Stimulated activated CD8-positive, alpha-beta memory T cell treated with anti-CD3 and anti-CD28 coated beads, Interleukin-12 subunit alpha, Interleukin-12 subunit beta, amount 100 ng/mL, for 24 hours (primary cell): Measurements from ENCODE around the gene BRIX1.

Source experiments
- DNase-seq: peaks from one replicate; pipeline ENCODE4 v3.0.0-alpha.2; 2020; ENCODE audit errors: extremely low read depth

Gene BRIX1, protein sequence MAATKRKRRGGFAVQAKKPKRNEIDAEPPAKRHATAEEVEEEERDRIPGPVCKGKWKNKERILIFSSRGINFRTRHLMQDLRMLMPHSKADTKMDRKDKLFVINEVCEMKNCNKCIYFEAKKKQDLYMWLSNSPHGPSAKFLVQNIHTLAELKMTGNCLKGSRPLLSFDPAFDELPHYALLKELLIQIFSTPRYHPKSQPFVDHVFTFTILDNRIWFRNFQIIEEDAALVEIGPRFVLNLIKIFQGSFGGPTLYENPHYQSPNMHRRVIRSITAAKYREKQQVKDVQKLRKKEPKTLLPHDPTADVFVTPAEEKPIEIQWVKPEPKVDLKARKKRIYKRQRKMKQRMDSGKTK

DNA sequence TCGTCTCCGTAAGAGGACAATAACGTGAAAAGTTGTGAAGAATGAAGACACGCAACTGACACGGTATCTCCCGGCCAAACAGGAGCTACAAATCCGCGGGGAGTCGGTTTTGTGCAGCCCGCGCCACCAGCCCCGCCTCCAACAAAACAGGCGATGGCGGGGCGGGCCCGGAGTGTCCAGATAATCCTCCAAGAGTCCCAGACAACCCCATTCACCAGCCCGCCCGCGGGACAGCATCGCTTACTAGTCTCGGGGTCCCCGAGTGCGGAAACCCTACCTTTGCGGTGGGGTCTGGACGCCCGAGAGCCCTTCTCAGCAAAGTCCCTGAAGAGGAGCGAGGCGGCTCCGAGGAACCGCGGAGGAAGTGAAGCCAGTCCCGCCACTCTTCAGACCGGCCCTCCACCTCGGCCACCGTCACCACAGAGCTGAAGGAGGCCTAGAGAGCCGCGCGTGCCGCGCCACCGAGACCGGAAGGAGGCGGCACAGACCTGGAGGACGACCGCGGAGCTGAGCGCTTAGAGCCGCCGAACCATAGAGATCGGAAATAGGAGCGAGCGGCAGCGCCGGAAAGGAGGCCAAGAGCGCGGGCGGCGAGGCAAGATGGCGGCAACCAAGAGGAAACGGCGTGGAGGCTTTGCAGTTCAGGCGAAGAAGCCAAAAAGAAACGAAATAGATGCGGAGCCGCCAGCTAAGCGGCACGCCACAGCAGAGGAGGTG lies at the start of gene BRIX1, which contains the start of gene RAD1:
Gene BRIX1 (plus strand): TSS at position 573 of the 717 bp plus-strand sequence. CDS start 28 bp downstream, at position 601.
Gene RAD1 (minus strand): TSS at position 366 of the 717 bp plus-strand sequence. CDS start 612 bp downstream, outside the sequence.
- DNase-seq: peak; percentile 87

DNA sequence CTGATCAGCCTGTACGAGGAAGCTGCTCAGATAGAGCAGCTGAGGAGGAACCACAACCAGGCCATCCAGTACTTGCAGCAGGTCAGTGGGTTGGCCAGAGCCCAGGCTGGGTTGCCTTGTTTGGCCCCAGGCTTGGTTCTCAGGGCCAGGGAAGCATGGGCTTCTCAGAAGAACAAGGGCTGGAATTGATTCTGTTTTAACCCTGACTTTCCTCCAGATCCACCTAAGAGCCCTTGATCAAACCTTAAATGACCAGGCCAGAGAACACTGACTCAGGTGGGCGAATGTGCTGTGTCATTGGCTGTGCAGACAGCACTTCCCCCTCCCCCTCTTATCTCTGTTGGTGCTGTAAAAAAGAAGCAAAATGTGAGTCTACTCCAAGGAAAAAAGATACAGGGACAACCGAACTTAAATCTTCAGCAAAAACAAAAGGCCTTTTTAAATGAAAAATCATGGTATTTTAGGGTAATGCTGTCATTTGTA lies 48.5 kb upstream of the BRIX1 start:
- DNase-seq: no peak

DNA sequence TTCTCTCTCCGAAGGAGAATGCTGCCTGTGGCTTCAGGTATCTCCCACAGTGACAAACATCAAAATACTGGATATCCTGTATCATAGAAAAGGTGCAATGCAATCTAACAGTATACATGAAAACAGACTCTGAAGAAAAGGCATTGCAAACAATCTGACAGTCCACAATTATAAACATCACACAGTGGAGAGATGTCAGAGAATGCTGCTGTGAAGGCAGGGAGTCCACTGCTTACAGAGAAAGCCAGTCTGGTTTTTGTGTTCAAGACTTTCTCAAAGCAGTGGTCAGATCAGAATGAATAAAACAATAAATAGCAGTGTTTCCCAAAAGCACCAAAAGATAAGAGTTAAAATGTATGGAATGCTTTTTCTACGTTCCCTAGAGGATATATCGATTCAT lies 47.9 kb upstream of the BRIX1 start:
- DNase-seq: no peak

DNA sequence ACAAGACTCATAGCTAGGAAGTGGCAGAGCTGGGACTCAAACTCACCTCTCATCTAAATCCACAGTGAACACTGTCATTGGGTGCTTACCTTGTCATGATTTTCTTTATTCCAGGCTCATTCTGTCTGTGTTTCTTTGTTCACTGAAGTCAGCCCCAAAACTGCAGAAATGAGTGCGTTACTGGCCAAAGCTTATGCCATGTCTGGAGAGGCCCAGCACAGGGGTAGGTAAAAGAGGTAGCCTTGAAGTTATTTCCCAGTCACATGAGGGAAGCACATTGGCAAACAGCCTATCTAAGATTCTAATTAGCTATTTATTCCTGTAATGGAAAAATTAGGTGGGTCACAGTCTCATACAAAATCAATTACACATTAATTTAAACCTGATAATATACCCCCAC lies 46.7 kb upstream of the BRIX1 start:
- no peak for DNase-seq

DNA sequence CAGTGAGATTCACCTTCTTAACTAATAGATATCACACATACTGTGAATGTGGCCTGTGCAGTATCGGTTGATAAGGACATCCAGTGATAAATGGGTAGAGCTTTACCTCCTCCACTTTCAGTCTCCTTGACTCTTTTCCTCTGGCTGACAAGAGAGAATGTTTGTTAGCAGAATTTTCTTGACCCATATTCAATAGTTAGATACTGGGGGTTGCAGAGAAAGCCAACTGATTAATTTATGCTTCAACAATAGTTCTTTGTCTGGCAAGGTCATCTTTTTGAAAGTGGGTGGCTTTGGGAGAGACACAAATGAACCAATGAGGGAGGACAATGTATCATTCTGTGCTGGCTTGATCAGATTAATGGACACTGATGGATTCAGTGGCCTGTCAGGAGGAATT lies 46.3 kb upstream of the BRIX1 start:
- DNase-seq: no peak

DNA sequence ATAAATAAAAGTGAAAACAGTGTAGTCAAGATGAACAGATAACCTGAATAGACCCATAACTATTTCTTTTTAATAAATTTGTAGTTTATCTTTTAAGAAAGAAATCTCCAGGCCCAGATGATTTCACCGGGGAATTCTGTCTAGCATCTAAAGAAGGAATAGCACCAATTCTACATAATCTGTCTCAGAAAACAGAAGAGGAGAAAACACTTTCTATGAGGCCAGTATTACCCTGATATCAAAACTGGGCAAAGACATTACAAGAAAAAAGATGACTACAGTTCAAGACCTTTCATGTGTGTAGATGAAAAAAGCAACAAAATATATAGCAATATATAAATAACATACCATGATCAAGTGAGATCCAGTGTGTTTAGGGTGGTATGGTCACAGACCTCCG lies 45.1 kb upstream of the BRIX1 start:
- DNase-seq: no peak

DNA sequence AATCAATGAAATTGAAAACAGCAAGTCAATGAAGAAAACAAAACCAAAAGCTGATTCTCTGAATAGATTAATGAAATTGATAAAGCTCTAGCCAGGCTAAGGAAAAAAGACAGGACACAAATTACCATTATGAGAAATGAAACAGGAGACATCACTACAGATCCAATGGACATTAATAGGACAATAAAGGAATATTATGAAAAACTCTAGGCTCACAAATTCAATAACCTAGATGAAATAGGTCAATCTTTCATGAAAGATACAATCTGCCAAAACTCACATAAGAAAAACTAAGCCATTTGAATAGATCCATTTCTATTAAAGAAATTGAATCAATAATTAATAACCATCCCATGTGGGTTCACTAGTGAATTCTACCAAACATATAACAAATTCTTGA lies 39.2 kb upstream of the BRIX1 start:
- DNase-seq: no peak

DNA sequence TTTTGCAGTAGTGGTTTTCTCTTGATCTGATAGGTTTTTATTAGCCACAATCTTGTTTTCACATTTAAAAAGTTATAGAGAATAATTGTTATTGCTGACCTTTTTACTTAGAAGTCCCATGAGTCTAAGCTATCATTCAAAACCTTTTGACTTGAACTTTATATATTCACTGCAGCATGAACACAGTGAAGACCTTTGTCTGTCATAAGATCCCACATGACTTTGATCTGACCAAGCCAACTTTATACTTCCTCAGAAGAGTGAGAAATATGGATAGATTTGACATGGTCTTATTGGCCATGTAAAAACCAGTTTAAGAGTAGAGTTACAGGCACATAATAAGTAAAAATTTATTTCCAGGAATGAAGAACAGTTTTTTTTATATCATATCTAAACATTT lies 34.3 kb upstream of the BRIX1 start:
- no peak for DNase-seq

DNA sequence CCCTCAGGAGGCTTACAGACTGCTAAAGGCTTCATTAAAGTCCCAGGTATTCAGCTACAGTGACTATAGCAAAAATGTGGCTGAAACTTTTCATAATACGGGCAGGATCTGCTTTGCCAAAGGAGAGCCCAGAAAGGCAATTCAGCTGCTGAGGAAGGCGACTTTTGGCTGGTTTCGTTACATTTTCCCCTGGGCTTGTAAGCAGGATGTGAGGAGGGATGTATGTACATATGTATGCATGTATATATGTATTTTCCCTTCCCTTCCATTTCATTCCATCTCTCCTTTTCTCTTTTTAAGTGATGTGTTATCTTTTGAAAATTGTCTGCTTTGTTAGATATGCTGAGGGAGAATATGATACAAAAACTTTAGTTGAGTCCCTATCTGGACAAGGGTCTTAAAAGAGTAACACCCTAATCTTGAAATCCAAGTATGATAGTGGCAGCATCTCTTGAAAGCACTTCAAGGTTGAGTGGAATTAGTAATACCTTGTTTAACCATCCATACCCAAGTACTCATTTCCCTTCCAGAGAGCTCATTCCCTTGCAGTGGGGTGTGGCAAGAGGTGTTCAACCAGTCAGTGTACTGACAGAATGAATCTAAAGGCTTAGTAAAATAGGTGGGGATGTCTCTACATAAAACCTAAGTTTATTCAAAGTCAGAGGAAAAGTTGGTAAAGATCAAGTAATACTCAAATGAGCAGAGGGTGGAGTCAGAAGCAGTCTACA lies 29.0 kb upstream of the BRIX1 start:
- no peak for DNase-seq

DNA sequence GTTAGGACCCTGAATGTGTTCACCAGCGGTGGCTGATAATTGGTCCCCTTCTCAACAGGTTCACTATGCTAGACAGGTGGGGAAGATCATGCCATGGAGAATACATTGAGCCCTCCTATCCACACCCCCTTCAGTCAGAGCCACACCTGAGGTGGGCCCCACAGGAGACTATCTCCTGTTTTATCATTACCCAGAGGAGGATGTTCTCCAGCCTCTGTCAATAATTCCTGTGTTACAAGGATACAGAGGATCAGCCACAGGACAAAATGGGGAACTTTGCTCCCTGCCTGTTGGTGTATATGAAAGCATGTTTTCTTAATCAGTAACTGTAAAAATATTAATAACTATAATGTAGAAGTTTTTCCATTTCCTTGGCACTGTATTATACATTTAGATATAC lies 26.1 kb upstream of the BRIX1 start:
- no peak for DNase-seq

DNA sequence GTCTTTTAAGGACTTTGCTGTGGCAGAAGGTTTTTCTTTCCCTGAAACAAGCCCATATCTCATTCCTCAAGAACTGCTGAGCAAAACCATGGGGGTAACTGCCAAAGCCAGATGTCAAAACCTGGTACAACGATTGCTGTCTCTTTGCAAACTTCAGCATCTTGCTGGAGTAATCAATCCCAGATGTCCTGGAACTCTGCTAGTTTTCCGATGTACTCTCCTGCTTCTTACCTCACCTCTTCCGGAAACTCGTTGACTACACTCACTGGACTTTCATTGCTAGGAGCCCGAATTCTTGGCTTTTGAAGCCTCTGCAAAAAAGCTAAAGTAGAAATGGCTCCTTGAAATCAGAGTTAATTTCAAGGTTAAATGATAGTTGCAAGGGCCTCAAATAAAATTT lies 23.5 kb upstream of the BRIX1 start:
- DNase-seq: no peak

DNA sequence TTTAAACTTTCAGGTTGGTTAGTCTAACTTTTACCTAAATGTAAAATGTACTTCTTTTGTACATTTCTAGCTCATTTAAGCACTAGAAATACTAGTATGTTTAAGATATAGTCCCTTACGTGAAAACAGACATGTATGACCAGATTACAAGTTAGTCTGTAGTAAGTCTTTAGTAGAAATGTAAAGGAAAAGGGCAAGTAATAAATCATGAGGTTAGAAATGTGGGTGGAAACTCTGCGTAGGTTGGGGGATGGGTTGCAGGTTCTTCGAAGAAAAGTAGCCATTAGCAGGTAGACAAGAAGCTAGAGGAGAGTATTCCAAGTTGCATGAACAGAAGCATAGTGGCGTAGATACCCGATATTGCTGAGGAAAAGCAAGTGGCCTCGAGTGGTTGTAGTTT lies 23.1 kb upstream of the BRIX1 start:
- DNase-seq: no peak

DNA sequence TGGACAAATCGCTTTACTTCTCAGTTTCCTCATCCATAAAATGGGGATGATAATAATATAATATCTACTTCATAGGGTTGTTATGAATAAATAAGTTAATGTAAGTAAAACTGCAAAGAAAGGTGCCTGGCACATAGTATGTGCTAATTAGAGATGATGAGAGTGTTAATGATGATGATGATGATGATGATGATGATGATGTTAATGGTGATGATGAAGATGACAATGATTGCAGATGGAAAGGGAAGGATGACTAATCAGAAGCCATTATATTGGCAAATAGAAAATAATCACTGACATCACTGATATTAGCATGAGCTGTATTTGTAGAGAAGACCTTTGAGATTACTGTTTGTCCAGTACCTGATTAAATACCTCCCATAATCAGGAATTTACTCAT lies 20.8 kb upstream of the BRIX1 start:
- DNase-seq: no peak

DNA sequence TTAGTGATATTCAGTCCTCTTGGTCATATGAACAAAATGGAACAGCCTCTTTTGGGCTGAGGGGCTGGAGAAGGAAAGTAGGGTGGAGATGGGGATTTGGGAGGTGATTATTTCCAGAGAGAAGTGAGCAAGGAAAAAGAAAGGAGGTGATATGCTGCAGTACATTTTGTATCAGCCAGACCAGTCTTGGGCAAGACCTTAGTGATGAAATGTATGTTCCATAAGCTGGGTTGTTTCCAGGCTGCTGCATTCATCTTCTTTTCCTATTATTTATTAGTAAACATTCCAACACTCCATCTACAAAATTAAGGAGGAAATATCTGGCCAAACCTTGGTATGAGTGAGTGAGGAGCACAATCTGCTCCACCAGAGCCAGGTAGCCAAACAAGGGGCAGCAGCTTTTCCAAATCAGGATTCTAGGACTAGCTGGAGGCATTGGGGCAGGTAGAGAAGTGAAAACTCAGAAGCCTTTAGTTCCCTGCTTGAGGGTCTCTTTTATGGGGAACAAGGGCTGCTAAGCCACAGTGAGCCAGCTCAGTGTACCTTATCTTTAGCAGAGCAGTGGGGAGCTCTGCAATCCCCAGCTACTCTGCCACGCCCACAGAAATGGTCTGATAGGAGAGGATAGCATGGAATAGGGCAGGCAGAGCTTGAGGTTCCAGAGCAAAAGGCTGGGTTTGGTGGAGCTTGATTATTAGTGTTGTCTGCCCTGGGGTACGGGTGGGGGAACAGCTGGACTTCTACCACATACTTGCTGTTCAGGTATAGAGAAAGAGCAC lies 19.7 kb upstream of the BRIX1 start:
- no peak for DNase-seq

DNA sequence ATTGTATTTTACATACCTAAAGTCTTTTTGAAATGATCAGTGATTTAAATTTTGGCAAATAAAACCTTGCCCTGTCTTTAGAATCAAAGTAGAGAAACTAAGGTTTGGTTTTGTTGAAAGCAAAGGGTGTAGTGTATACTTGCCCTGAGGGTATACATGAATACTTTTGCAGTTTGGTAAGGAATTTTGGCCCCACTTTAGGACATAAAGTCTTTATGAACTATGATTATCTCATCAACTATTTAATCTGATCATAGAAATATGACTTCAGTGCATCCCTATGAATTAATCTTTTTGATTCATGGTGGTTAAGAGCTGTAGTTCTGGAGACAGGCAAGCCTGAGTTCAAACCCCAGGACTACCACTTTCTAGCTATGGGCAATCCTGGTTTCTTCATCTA lies 17.9 kb upstream of the BRIX1 start:
- DNase-seq: no peak

DNA sequence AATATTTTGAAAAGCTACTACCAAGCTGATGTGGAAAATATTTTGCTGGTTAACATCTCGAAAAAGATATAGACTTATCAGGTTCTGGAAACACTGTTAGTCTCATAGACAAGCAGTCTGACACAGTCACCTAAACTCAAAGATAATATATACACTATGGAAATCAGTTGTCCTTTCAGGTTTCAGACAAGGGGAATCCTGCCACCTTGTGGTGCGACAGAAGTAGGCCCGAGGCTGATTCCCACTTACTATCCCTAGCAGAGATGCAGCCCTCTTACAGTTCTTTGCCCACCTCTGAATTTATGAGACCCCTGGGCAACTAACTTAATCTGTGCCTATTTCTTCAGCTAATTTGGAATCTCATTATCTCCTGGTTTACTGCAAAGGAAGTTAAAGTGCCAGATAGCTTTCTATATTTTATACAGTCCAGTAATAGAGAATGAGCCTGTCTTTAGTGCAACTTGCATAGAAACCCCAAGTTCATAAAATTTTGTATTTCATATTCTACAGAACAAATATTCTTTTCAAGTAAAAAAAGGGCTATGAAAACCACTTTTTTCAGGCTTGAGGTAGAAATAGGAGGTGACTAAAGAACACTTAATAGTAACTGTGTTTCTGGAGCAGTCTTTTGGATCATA lies 17.1 kb upstream of the BRIX1 start:
- peak; percentile 12 for DNase-seq

DNA sequence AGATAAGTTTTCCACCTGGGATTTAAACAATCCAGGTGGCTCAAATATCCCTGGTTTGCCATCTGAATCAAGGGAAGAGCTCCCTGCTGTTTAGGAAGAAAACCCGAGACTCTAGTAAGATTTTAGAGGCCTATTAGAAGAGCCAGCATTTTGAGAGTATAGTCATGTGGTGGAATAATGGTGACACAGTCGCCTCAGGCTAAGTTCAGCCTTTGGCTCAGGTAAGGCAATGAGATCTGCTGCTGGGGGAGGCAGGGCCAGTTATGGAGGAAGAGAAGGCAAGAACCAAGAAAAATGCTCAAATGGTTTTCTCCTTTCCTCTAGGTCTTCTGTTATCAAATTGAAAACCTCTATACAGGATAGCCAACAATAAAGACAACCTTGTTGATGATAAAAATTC lies 16.4 kb upstream of the BRIX1 start:
- no peak for DNase-seq

DNA sequence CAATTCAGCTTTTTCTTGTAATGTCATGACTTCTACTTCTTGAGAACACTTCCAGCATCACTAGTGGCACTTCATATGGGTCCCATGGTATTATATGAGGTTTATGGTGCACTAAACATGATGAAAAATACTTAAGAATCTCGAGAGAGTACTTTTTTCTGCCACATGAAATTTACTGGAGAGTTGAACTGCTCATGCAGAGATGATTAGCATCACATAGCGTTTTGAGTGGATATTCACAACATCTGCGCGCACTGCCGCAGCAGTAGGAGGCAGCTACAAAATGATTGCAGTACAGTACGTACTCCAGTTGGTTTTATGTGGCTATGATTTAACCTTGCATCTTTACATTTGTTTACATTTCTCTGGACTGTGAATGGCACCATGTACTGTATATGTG lies 14.9 kb upstream of the BRIX1 start:
- no peak for DNase-seq

DNA sequence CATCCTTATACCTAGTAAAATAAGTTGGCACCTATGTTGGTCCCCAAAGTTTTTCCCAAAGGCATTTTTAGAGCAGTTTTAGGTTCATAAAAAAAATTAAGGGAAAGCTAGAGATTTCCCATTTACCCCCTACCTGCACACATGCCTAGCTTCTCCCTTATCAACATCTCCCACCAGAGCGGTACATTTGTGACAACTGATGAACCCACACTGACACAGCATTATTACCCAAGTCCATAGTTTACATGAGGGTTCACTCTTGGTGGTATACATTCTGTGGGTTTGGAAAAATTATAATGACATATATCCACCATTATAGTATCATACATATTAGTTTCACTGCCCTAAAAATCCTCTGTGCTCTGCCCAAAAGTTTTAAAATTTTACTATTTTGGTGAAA lies 12.3 kb upstream of the BRIX1 start:
- DNase-seq: no peak

DNA sequence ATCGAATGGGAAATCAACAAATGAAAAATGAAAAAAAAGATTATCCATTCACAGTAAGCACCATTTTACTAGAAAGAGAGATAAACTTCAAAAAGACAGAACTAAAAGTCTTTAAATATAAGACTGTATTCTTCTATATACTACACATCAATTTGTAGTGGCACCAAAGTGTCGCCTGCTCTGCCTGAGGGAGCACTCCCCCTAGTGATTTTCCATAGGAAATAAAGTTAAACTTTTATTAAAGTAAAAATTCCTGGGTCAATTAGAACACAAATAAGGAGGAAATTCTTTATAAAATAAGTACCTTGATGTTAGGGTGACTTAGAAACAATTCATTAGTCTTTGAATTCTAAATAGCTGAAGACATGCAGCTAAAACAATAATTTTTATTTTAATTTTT lies 9.9 kb upstream of the BRIX1 start:
- DNase-seq: no peak

DNA sequence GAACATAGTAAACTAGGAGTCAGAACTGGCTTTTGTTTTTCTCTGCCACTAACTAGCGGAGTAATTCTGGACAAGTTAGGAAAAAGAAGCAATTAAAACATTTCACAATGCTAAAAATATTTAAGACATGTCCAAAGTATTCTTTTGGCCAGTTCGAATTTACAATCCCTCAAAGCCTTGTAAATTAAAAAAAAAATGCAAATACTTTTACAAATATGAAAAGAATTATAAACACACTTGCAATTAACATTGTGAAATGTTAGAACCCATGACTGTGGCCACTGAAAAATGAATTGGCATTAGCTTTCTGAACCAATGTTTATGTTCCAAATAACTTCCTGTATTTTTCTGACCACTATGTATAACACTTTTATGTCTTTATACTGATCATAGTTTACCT lies 2.4 kb upstream of the BRIX1 start:
- DNase-seq: no peak
